IMR-90 (cell line): ENCODE measurements around the gene ZNF507. TPM values are rescaled to one million over a fixed set of nuclear protein-coding genes. Genes with fewer than 3 reads are reported as not detected.

Experiments
- ATAC-seq: fragments of 200-7000 bp; cut with Tn5 transposase; 2 replicates; pipeline ENCODE4 v1.9.1; 2020; ENCODE audit warnings: low read depth, mild to moderate bottlenecking, moderate library complexity
- BruUV-seq: library from RNA; stranded (reverse); fragments of 400-500 nt; replicated peaks from 2 replicates; lab custom pipeline; 2021; lab: Mats Ljungman, UMichigan
- CTCF ChIA-PET: fragments of 300-600 bp; formaldehyde crosslinking; extraction: SDS; loops from one replicate; lab custom pipeline; 2021; ENCODE audit warnings: antibody characterized with exemption; lab: Yijun Ruan, JAX
- POLR2A ChIA-PET: fragments of 300-600 bp; sonication (Branson Sonifier 250); formaldehyde crosslinking; loops from one replicate; lab custom pipeline; 2022; ENCODE audit warnings: antibody characterized with exemption; ENCODE audit not compliant: unreplicated experiment; lab: Charles Lee
- DNase-seq: peaks from one replicate; pipeline ENCODE4 v3.0.0; 2013
- H2AFZ ChIP-seq: replicated peaks from 2 replicates; pipeline ENCODE3; 2013; ENCODE audit warnings: low read length, mild to moderate bottlenecking; ENCODE audit not compliant: poor library complexity
- H2AK5ac ChIP-seq: 2 replicates; pipeline ENCODE4 v1.6.1; 2013; ENCODE audit warnings: low read depth, low read length, inconsistent platforms
- H2AK9ac ChIP-seq: replicated peaks from 2 replicates; pipeline ENCODE3; 2013; ENCODE audit warnings: mild to moderate bottlenecking, low read depth, low read length, moderate library complexity; ENCODE audit not compliant: poor library complexity
- H2BK120ac ChIP-seq: 2 replicates; pipeline ENCODE4 v1.6.1; 2013; ENCODE audit warnings: low read depth, low read length, inconsistent platforms
- H2BK15ac ChIP-seq: 3 replicates; pipeline ENCODE4 v1.6.1; 2013; ENCODE audit warnings: low read depth, low read length, inconsistent platforms
- H2BK20ac ChIP-seq: 2 replicates; pipeline ENCODE4 v1.6.1; 2013; ENCODE audit warnings: low read depth, mild to moderate bottlenecking, inconsistent platforms, low read length, moderate library complexity
- H2BK5ac ChIP-seq: 2 replicates; pipeline ENCODE4 v1.6.1; 2013; ENCODE audit warnings: mild to moderate bottlenecking, low read depth, low read length, inconsistent platforms; ENCODE audit not compliant: poor library complexity, severe bottlenecking
- H3K14ac ChIP-seq: replicated peaks from 2 replicates; pipeline ENCODE4 v1.6.1; 2013; ENCODE audit warnings: low read depth, low read length, inconsistent platforms
- H3K18ac ChIP-seq: 2 replicates; pipeline ENCODE4 v1.6.1; 2013; ENCODE audit warnings: low read depth, low read length, control low read depth
- H3K23ac ChIP-seq: 2 replicates; pipeline ENCODE4 v1.6.1; 2013; ENCODE audit warnings: low read depth, low read length, inconsistent platforms
- H3K27ac ChIP-seq: 2 replicates; pipeline ENCODE4 v1.5.1; 2013; ENCODE audit warnings: mild to moderate bottlenecking, control low read depth, low read length; ENCODE audit not compliant: insufficient read depth
- H3K27me3 ChIP-seq: 2 replicates; pipeline ENCODE4 v1.6.1; 2013; ENCODE audit warnings: low read length; ENCODE audit not compliant: control insufficient read depth, insufficient read depth
- H3K36me3 ChIP-seq: 2 replicates; pipeline ENCODE4 v1.6.1; 2013; ENCODE audit warnings: low read length, mixed read lengths; ENCODE audit not compliant: control insufficient read depth, insufficient read depth
- H3K4ac ChIP-seq: 2 replicates; pipeline ENCODE4 v1.6.1; 2013; ENCODE audit warnings: low read depth, low read length, inconsistent platforms
- H3K4me1 ChIP-seq: 2 replicates; pipeline ENCODE4 v1.6.1; 2013; ENCODE audit warnings: low read length, mixed read lengths; ENCODE audit not compliant: control insufficient read depth, insufficient read depth
- H3K4me2 ChIP-seq: 2 replicates; pipeline ENCODE4 v1.6.1; 2013; ENCODE audit warnings: low read depth, mild to moderate bottlenecking, control low read depth, low read length, moderate library complexity
- H3K4me3 ChIP-seq: 2 replicates; pipeline ENCODE4 v1.5.1; 2013; ENCODE audit warnings: low read depth, mild to moderate bottlenecking, control low read depth, low read length, moderate library complexity; ENCODE audit not compliant: insufficient read depth
- H3K56ac ChIP-seq: 2 replicates; pipeline ENCODE4 v1.6.1; 2013; ENCODE audit warnings: low read length, inconsistent platforms; ENCODE audit not compliant: insufficient read depth; ENCODE audit errors: extremely low read depth
- H3K79me1 ChIP-seq, 2 experiments: 2 replicates each; pipeline ENCODE4 v1.6.1; 2013; ENCODE audit warnings: low read length in 2 of 2, inconsistent platforms in 1 of 2, low read depth in 1 of 2
- H3K9ac ChIP-seq: 2 replicates; pipeline ENCODE4 v1.6.1; 2013; ENCODE audit warnings: low read depth, low read length, control low read depth
- H3K9me1 ChIP-seq: 2 replicates; pipeline ENCODE4 v1.6.1; 2013; ENCODE audit warnings: low read length, inconsistent platforms; ENCODE audit not compliant: insufficient read depth
- H3K9me3 ChIP-seq: 2 replicates; pipeline ENCODE4 v1.6.1; 2013; ENCODE audit warnings: low read length; ENCODE audit not compliant: control insufficient read depth, insufficient read depth
- H4K20me1 ChIP-seq: 2 replicates; pipeline ENCODE4 v1.6.1; 2013; ENCODE audit warnings: low read length, inconsistent platforms; ENCODE audit not compliant: insufficient read depth
- H4K5ac ChIP-seq: 2 replicates; pipeline ENCODE4 v1.6.1; 2013; ENCODE audit warnings: mild to moderate bottlenecking, low read depth, low read length, control low read depth
- H4K8ac ChIP-seq, 2 experiments: 2 replicates each; pipeline ENCODE4 v1.6.1; 2013; ENCODE audit warnings: low read depth in 2 of 2, low read length in 2 of 2, control low read depth in 1 of 2, inconsistent platforms in 1 of 2
- H4K91ac ChIP-seq: 2 replicates; pipeline ENCODE4 v1.6.1; 2013; ENCODE audit warnings: low read depth, low read length, inconsistent platforms; ENCODE audit not compliant: insufficient read depth
- BHLHE40 ChIP-seq: fragments of 150-350 bp; IDR thresholded peaks from 2 replicates; pipeline ENCODE4 v1.6.1; 2016; ENCODE audit warnings: mild to moderate bottlenecking, low read depth, low read length
- CEBPB ChIP-seq: IDR thresholded peaks from 2 replicates; pipeline ENCODE4 v1.6.1; 2012; ENCODE audit warnings: low read depth, low read length, improper control_type of control experiment
- CHD1 ChIP-seq: IDR thresholded peaks from 2 replicates; pipeline ENCODE4 v1.6.1; 2012; ENCODE audit warnings: low read depth, low read length, improper control_type of control experiment
- FOS ChIP-seq: fragments of 150-350 bp; IDR thresholded peaks from 2 replicates; pipeline ENCODE4 v1.6.1; 2016; ENCODE audit warnings: low read depth, low read length
- MAFK ChIP-seq: IDR thresholded peaks from 2 replicates; pipeline ENCODE4 v1.6.1; 2012; ENCODE audit warnings: low read depth, low read length, improper control_type of control experiment
- MXI1 ChIP-seq: IDR thresholded peaks from 2 replicates; pipeline ENCODE4 v1.6.1; 2012; ENCODE audit warnings: low read depth, mild to moderate bottlenecking, low read length, moderate library complexity, borderline replicate concordance
- NFE2L2 ChIP-seq: fragments of 150-350 bp; IDR thresholded peaks from 2 replicates; pipeline ENCODE4 v1.6.1; 2016; ENCODE audit warnings: low read depth, mild to moderate bottlenecking, low read length
- POLR2A ChIP-seq: IDR thresholded peaks from 2 replicates; pipeline ENCODE4 v1.6.1; 2012; ENCODE audit warnings: mild to moderate bottlenecking, low read depth, low read length
- RAD21 ChIP-seq: IDR thresholded peaks from 2 replicates; pipeline ENCODE4 v1.6.1; 2012; ENCODE audit warnings: low read length, improper control_type of control experiment
- RCOR1 ChIP-seq: IDR thresholded peaks from 2 replicates; pipeline ENCODE4 v1.6.1; 2012; ENCODE audit warnings: mild to moderate bottlenecking, low read length, improper control_type of control experiment; ENCODE audit not compliant: insufficient replicate concordance
- RFX5 ChIP-seq: IDR thresholded peaks from 2 replicates; pipeline ENCODE4 v1.8.0; 2012; ENCODE audit warnings: low read depth, mild to moderate bottlenecking, low read length, moderate library complexity
- SMC3 ChIP-seq: fragments of 150-350 bp; IDR thresholded peaks from 2 replicates; pipeline ENCODE4 v1.6.1; 2016; ENCODE audit warnings: low read depth, mild to moderate bottlenecking, antibody characterized with exemption, low read length, moderate library complexity
- WGBS, 2 experiments: methylation state at CpG; one replicate each; pipeline versions ENCODE4 v1.1.5 to v1.1.7; 2013; ENCODE audit warnings: missing lambda C conversion rate in 2 of 2; ENCODE audit not compliant: insufficient read length in 1 of 2; ENCODE audit errors: extremely low coverage in 2 of 2; 5-methylcytosine and 5-hydroxymethylcytosine counted together
- dilution Hi-C: fragments of 300-500 bp; cut with HindIII; formaldehyde crosslinking; loops from one replicate; pipeline ENCODE4 v1.14.3; 2018; ENCODE audit warnings: low sequenced_read_pairs; ENCODE audit not compliant: unreplicated experiment
- in situ Hi-C: fragments of 300-500 bp; cut with MboI; formaldehyde crosslinking; loops from 3 replicates; pipeline ENCODE4 v1.14.3; 2019; ENCODE audit warnings: low sequenced_read_pairs, inconsistent platforms, mixed read lengths
- intact Hi-C: fragments of 100-400 bp; cut with micrococcal nuclease; formaldehyde crosslinking; loops from 2 replicates; pipeline ENCODE4 v1.10.0; 2022
- polyA plus RNA-seq, 3 experiments: library from polyadenylated mRNA; depleted of rRNA; stranded (reverse); fragments of >200 nt; gene quantifications; 2 replicates each; pipeline ENCODE4 v1.2.3, GENCODE V29; 2012; ENCODE audit warnings: low replicate concordance in 1 of 3
- total RNA-seq: library from RNA; depleted of rRNA; stranded (reverse); fragments of >200 nt; gene quantifications from 2 replicates; pipeline ENCODE4 v1.2.3, GENCODE V29; 2012
- TF ChIP-seq, protein P1 (sequence below): fragments of 150-350 bp; IDR thresholded peaks from 2 replicates; pipeline ENCODE4 v1.6.1; 2016; ENCODE audit warnings: low read depth, mild to moderate bottlenecking, low read length, moderate library complexity, borderline replicate concordance
- TF ChIP-seq, protein P2 (sequence below): fragments of 150-350 bp; IDR thresholded peaks from 2 replicates; pipeline ENCODE4 v1.6.1; 2017; ENCODE audit warnings: mild to moderate bottlenecking, antibody characterized with exemption, low read length, low read depth
- TF ChIP-seq, protein P3 (sequence below): conservative IDR thresholded peaks from 2 replicates; pipeline ENCODE4 v1.5.1; 2012; ENCODE audit warnings: mild to moderate bottlenecking, low read depth, low read length, improper control_type of control experiment

Gene ZNF507
- total and polyA plus RNA-seq, 2 of the 4 experiments (the other 2 are of a cell fraction), result 9.6 to 19.9 TPM

DNA sequence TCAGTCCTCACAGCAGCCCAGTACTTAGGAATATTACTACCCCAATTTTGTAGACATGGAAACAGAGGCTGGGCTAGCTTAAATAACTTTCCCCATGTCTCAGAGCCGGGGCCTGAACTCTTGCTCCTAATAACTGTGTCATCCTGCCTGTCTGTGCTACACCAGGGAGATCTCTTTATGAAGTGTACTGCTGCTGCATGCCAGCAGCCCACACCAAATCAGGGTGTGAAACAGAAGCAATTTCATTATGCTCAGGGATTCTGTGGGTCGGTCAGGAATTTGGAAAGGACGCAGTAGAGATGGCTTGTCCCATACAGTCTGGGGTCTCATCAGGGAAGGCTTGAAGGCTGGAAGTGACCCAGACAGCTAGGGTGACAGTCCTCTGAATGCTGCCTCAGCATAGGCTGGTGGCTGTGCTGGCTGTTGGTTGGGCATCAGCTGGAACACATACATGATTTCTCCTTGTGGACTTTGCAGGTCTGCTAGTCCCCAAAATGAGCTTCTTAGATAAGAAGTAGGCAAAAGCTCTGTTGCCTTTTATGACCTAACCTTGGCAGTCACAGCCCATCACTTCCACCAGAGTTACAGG is 22.6 kb downstream of the ZNF507 start:
- Histone ChIP-seq H2BK15ac (no peak overlapping the region), H3K4me3 (no peak overlapping the region), H3K36me3 (peaks cover 19% of the 10 kb centered on the region), H3K4me1 (peaks cover 10% of the 10 kb centered on the region), H4K5ac (no peak overlapping the region), H3K27ac (no peak overlapping the region), H2BK5ac (no peak overlapping the region), H3K9me3 (peaks cover 3% of the 10 kb centered on the region; the same call in 1 of the 2 replicates), H3K27me3 (no peaks in the 10 kb centered on the region), H2AK5ac (peak overlapping the region; percentile 44; the same call in 1 of the 2 replicates), H3K9ac (no peak overlapping the region), H3K4me2 (no peak overlapping the region), H3K79me1 (peaks cover 30 to 66% of the 10 kb centered on the region in 2 experiments), H2BK20ac (no peak overlapping the region), H4K91ac (peak overlapping the region; percentile 23; the same call in 1 of the 2 replicates), H2AFZ (no peak overlapping the region), H2AK9ac (peak overlapping the region; percentile 49), H2BK120ac (no peak overlapping the region), H3K23ac (no peak overlapping the region), H3K18ac (no peak overlapping the region), H3K9me1 (peaks cover 14% of the 10 kb centered on the region; the same call in 1 of the 2 replicates), H4K20me1 (peaks cover 14% of the 10 kb centered on the region), H3K56ac (no peak overlapping the region), H4K8ac (no peak overlapping the region), H3K14ac (no peak overlapping the region), H3K4ac (0 out of 2 replicates have a peak overlapping the region, but pooled peaks have one; percentile 29)
- ATAC-seq (peak; percentile 30), DNase-seq (no peak)
- WGBS, 2 experiments, result no CpG with 5 or more reads among the region's 3 CpGs
- no TSS peak for BruUV-seq
- intact Hi-C loops (no loop called here), dilution Hi-C loops (no loop called here), in situ Hi-C loops (loop anchor here (25.0 kb wide), 1 partner anchor 1031 kb away; the partner anchor contains the start of gene TSHZ3)
- POLR2A ChIA-PET, result interaction anchor here (0.7 kb wide), 1 partner anchor 12 kb away, joined by 3 read pairs; no protein-coding TSS in a partner anchor
- CTCF ChIA-PET, result interaction anchor here (0.6 to 1.3 kb wide), 3 partner anchors 10 to 202 kb away, joined by 3 to 7 read pairs (median 3); no protein-coding TSS in a partner anchor
- TF ChIP-seq RCOR1 (no peak), RAD21 (no peak), BHLHE40 (no peak), CHD1 (no peak), POLR2A (no peak), CEBPB (no peak), FOS (no peak), MAFK (no peak), SMC3 (no peak), MXI1 (no peak), NFE2L2 (no peak), RFX5 (no peak)
- TF ChIP-seq, protein P1, sequence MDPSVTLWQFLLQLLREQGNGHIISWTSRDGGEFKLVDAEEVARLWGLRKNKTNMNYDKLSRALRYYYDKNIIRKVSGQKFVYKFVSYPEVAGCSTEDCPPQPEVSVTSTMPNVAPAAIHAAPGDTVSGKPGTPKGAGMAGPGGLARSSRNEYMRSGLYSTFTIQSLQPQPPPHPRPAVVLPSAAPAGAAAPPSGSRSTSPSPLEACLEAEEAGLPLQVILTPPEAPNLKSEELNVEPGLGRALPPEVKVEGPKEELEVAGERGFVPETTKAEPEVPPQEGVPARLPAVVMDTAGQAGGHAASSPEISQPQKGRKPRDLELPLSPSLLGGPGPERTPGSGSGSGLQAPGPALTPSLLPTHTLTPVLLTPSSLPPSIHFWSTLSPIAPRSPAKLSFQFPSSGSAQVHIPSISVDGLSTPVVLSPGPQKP, result no peak
- TF ChIP-seq, protein P2, sequence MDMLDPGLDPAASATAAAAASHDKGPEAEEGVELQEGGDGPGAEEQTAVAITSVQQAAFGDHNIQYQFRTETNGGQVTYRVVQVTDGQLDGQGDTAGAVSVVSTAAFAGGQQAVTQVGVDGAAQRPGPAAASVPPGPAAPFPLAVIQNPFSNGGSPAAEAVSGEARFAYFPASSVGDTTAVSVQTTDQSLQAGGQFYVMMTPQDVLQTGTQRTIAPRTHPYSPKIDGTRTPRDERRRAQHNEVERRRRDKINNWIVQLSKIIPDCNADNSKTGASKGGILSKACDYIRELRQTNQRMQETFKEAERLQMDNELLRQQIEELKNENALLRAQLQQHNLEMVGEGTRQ, result no peak
- TF ChIP-seq, protein P3, sequence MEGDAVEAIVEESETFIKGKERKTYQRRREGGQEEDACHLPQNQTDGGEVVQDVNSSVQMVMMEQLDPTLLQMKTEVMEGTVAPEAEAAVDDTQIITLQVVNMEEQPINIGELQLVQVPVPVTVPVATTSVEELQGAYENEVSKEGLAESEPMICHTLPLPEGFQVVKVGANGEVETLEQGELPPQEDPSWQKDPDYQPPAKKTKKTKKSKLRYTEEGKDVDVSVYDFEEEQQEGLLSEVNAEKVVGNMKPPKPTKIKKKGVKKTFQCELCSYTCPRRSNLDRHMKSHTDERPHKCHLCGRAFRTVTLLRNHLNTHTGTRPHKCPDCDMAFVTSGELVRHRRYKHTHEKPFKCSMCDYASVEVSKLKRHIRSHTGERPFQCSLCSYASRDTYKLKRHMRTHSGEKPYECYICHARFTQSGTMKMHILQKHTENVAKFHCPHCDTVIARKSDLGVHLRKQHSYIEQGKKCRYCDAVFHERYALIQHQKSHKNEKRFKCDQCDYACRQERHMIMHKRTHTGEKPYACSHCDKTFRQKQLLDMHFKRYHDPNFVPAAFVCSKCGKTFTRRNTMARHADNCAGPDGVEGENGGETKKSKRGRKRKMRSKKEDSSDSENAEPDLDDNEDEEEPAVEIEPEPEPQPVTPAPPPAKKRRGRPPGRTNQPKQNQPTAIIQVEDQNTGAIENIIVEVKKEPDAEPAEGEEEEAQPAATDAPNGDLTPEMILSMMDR, result no peak
